SK-N-SH (cell line): ENCODE results near the gene ITIH5. TPM values are rescaled to one million over a fixed set of nuclear protein-coding genes. Genes with fewer than 3 reads are reported as not detected.
A peak's percentile ranks its signal among the peaks of the same experiment; 100 is the strongest.

Experiments used
- CTCF ChIA-PET: fragments of 300-600, 350-600 bp; formaldehyde crosslinking; extraction: SDS; loops from one replicate; lab custom pipeline; 2021; lab: Yijun Ruan, JAX
- POLR2A ChIA-PET: fragments of 350-600 bp; sonication (Branson Sonifier 250); formaldehyde crosslinking; extraction: SDS; loops from one replicate; lab custom pipeline; 2020; ENCODE audit warnings: antibody characterized with exemption, inconsistent platforms; lab: Yijun Ruan, JAX
- DNase-seq: peaks from one replicate; pipeline ENCODE4 v3.0.0; 2012
- H2AFZ ChIP-seq: fragments of 200-600 bp; sonication (generic); 2 replicates; pipeline ENCODE4 v1.8.1; 2016; ENCODE audit warnings: antibody characterized with exemption, mild to moderate bottlenecking, low read depth
- H3F3A ChIP-seq: fragments of 200-600 bp; sonication (generic); replicated peaks from 2 replicates; pipeline ENCODE3; 2016; ENCODE audit warnings: antibody characterized with exemption, mild to moderate bottlenecking; ENCODE audit not compliant: insufficient read depth
- H3K27ac ChIP-seq, 2 experiments: fragments of 200-500 bp in 1 of 2; fragments of 200-600 bp in 1 of 2; sonication (Bioruptor generic) in 1 of 2; sonication (generic), shearing (Covaris generic) in 1 of 2; 2 replicates each; pipeline versions ENCODE4 v1.5.1 to v1.6.1; 2014 to 2016; ENCODE audit warnings: low read depth in 2 of 2, inconsistent platforms in 1 of 2, low read length in 1 of 2, mild to moderate bottlenecking in 1 of 2, mixed read lengths in 1 of 2
- H3K27me3 ChIP-seq: fragments of 200-600 bp; sonication (generic), shearing (Covaris generic); 2 replicates; pipeline ENCODE4 v1.6.1; 2016; ENCODE audit warnings: mixed run types; ENCODE audit not compliant: insufficient read depth
- H3K36me3 ChIP-seq, 2 experiments: fragments of 200-500 bp in 1 of 2; fragments of 200-600 bp in 1 of 2; sonication (Bioruptor generic) in 1 of 2; sonication (generic) in 1 of 2; replicated peaks in 1 of 2; 2 replicates each; pipeline versions ENCODE3 to v1.5.1; 2014 to 2016; ENCODE audit warnings: low read length in 1 of 2, mild to moderate bottlenecking in 1 of 2; ENCODE audit not compliant: insufficient read depth in 2 of 2, control insufficient read depth in 1 of 2
- H3K4me1 ChIP-seq, 2 experiments: fragments of 200-500 bp in 1 of 2; fragments of 200-600 bp in 1 of 2; sonication (Bioruptor generic) in 1 of 2; sonication (generic), shearing (Covaris generic) in 1 of 2; 2 replicates each; pipeline versions ENCODE4 v1.5.1 to v1.6.1; 2014 to 2016; ENCODE audit warnings: low read depth in 1 of 2, low read length in 1 of 2, mixed run types in 1 of 2; ENCODE audit not compliant: insufficient read depth in 2 of 2, control insufficient read depth in 1 of 2
- H3K4me2 ChIP-seq: fragments of 200-600 bp; sonication (generic), shearing (Covaris generic); 2 replicates; pipeline ENCODE4 v1.6.1; 2017; ENCODE audit warnings: mixed run types
- H3K4me3 ChIP-seq, 2 experiments: fragments of 200-500 bp in 1 of 2; fragments of 200-600 bp in 1 of 2; sonication (Bioruptor generic) in 1 of 2; sonication (generic), shearing (Covaris generic) in 1 of 2; 2 replicates each; pipeline versions ENCODE4 v1.5.1 to v1.8.1; 2014 to 2016; ENCODE audit warnings: low read depth in 2 of 2, inconsistent platforms in 1 of 2, low read length in 1 of 2, mild to moderate bottlenecking in 1 of 2, mixed read lengths in 1 of 2, moderate library complexity in 1 of 2
- H3K79me2 ChIP-seq: fragments of 200-600 bp; sonication (generic); 2 replicates; pipeline ENCODE4 v1.8.1; 2017; ENCODE audit warnings: mild to moderate bottlenecking; ENCODE audit not compliant: insufficient read depth
- H3K9ac ChIP-seq: fragments of 200-600 bp; sonication (generic); 2 replicates; pipeline ENCODE4 v1.6.1; 2017; ENCODE audit warnings: mixed run types
- H3K9me2 ChIP-seq: fragments of 200-600 bp; sonication (generic); 2 replicates; pipeline ENCODE4 v1.6.1; 2017; ENCODE audit warnings: mixed run types
- H3K9me3 ChIP-seq: fragments of 200-600 bp; sonication (generic); 2 replicates; pipeline ENCODE4 v1.6.1; 2017; ENCODE audit warnings: mixed run types, mild to moderate bottlenecking, moderate library complexity
- H4K20me1 ChIP-seq: fragments of 200-600 bp; sonication (generic); 2 replicates; pipeline ENCODE4 v1.6.1; 2017; ENCODE audit warnings: mild to moderate bottlenecking, mixed run types; ENCODE audit not compliant: insufficient read depth
- ELF1 ChIP-seq: IDR thresholded peaks from 2 replicates; pipeline ENCODE4 v1.4.0; 2012
- EP300 ChIP-seq, 2 experiments: IDR thresholded peaks; 2 replicates each; pipeline versions ENCODE4 v1.4.0 to v1.6.1; 2012; ENCODE audit warnings: borderline replicate concordance in 1 of 2, low read depth in 1 of 2, low read length in 1 of 2
- EZH2phosphoT487 ChIP-seq: fragments of 200-600 bp; sonication (generic); IDR thresholded peaks from 2 replicates; pipeline ENCODE4 v1.6.1; 2017; ENCODE audit warnings: low read depth, mixed run types, mild to moderate bottlenecking, antibody characterized with exemption, moderate library complexity, borderline replicate concordance
- GABPA ChIP-seq: IDR thresholded peaks from 2 replicates; pipeline ENCODE4 v1.4.0; 2012; ENCODE audit warnings: low read depth, mild to moderate bottlenecking
- IRF3 ChIP-seq: fragments of 150-350 bp; IDR thresholded peaks from 2 replicates; pipeline ENCODE4 v1.6.1; 2016; ENCODE audit warnings: mild to moderate bottlenecking, low read depth, low read length
- JUND ChIP-seq: IDR thresholded peaks from 2 replicates; pipeline ENCODE4 v1.4.0; 2012
- MXI1 ChIP-seq: IDR thresholded peaks from 2 replicates; pipeline ENCODE4 v1.6.1; 2012; ENCODE audit warnings: mild to moderate bottlenecking, low read depth, low read length, improper control_type of control experiment
- NFIC ChIP-seq: IDR thresholded peaks from 2 replicates; pipeline ENCODE4 v1.4.0; 2012; ENCODE audit warnings: borderline replicate concordance
- NRF1 ChIP-seq: IDR thresholded peaks from 2 replicates; pipeline ENCODE4 v1.6.1; 2012; ENCODE audit warnings: low read depth, mild to moderate bottlenecking, low read length
- PBX3 ChIP-seq: IDR thresholded peaks from 2 replicates; pipeline ENCODE4; 2012
- POLR2AphosphoS5 ChIP-seq: IDR thresholded peaks from 2 replicates; pipeline ENCODE4 v1.6.1; 2012; ENCODE audit warnings: low read depth, low read length
- RCOR1 ChIP-seq: fragments of 150-350 bp; IDR thresholded peaks from 2 replicates; pipeline ENCODE4 v1.6.1; 2017; ENCODE audit warnings: antibody characterized with exemption, low read length
- REST ChIP-seq: IDR thresholded peaks from 2 replicates; pipeline ENCODE4 v1.6.1; 2012; ENCODE audit warnings: mild to moderate bottlenecking, low read depth, low read length, moderate library complexity
- RXRA ChIP-seq: IDR thresholded peaks from 2 replicates; pipeline ENCODE4 v1.4.0; 2012; ENCODE audit warnings: low read depth, mild to moderate bottlenecking, borderline replicate concordance
- TCF12 ChIP-seq: IDR thresholded peaks from 2 replicates; pipeline ENCODE4 v1.4.0; 2012
- TEAD4 ChIP-seq: IDR thresholded peaks from 2 replicates; pipeline ENCODE4 v1.4.0; 2012; ENCODE audit warnings: mild to moderate bottlenecking, borderline replicate concordance; ENCODE audit not compliant: insufficient read depth
- ZBTB33 ChIP-seq: IDR thresholded peaks from 2 replicates; pipeline ENCODE4 v1.4.0; 2012; ENCODE audit warnings: low read depth, borderline replicate concordance
- WGBS: methylation state at CpG from one replicate; pipeline ENCODE4 v1.1.6; 2017; ENCODE audit warnings: low lambda C conversion rate; 5-methylcytosine and 5-hydroxymethylcytosine counted together
- polyA plus RNA-seq, 3 experiments: library from polyadenylated mRNA; depleted of rRNA; stranded (reverse); fragments of >200 nt; gene quantifications; 2 replicates each; pipeline ENCODE4 v1.2.3, GENCODE V29; 2012

ITIH5 gene
- polyA plus RNA-seq (2012; rRNA removed): 0.05 and 0.07 TPM in 2 replicates
- polyA plus RNA-seq (2012; cell fraction: cytosol; rRNA removed): 0.01 TPM in 2 replicates
- polyA plus RNA-seq (2012; cell fraction: nucleus; rRNA removed): 0.05 and 0.07 TPM in 2 replicates

GRCh38 chr10:7666253-7667023, at the start of gene ITIH5:
ITIH5 (minus strand) TSS chr10:7666966; CDS start chr10:7666892, 74 bp downstream.
- WGBS: 11% methylated on average over 25 of the region's 54 CpGs

More at GRCh38 chr10:7666253-7667023, at the start of gene ITIH5:
- Histone ChIP-seq H3K9ac (no peak within 1 kb of the TSS), H3K4me3 (peak within 1 kb of the TSS; percentile 32 to 46; a peak in 3 of 4 replicates), H3K4me2 (peak within 1 kb of the TSS; percentile 71), H3K79me2 (no peaks in the 10 kb centered on the region), H2AFZ (peak within 1 kb of the TSS; percentile 76; the same call in 1 of the 2 replicates), H3K36me3 (no peaks in the 10 kb centered on the region), H3K4me1 (peaks cover 0 to 7% of the 10 kb centered on the region in 2 experiments; a peak in 1 of 4 replicates), H3K9me2 (no peaks in the 10 kb centered on the region), H3F3A (no peaks in the 10 kb centered on the region), H3K9me3 (no peaks in the 10 kb centered on the region), H4K20me1 (no peaks in the 10 kb centered on the region), H3K27me3 (peaks cover 17% of the 10 kb centered on the region), H3K27ac (no peak within 1 kb of the TSS)
- ChIA-PET CTCF (interaction anchor here (0.5 to 2.3 kb wide), 5 partner anchors 20 to 431 kb away, joined by 4 to 8 read pairs (median 4); no protein-coding TSS in a partner anchor), POLR2A (no interaction called here)
- DNase-seq: peak; percentile 72
- TF ChIP-seq EZH2phosphoT487: no peak
- TF ChIP-seq RXRA: no peak
- TF ChIP-seq REST: no peak
- TF ChIP-seq NFIC: no peak
- no peak for TF ChIP-seq TCF12
- no peak for TF ChIP-seq EP300 (IDR thresholded peaks at IDR 0.05; ENCODE audit: borderline replicate concordance in 1 of 2, low read depth in 1 of 2, low read length in 1 of 2)
- no peak for TF ChIP-seq ZBTB33
- TF ChIP-seq GABPA: no peak
- no peak for TF ChIP-seq MXI1
- no peak for TF ChIP-seq POLR2AphosphoS5
- no peak for TF ChIP-seq TEAD4
- no peak for TF ChIP-seq RCOR1
- TF ChIP-seq IRF3: no peak
- TF ChIP-seq ELF1: no peak
- TF ChIP-seq JUND: no peak
- TF ChIP-seq NRF1: no peak
- no peak for TF ChIP-seq PBX3
